IMR-90 (cell line): ENCODE results near the gene POR. TPM values are rescaled to one million over a fixed set of nuclear protein-coding genes. Genes with fewer than 3 reads are reported as not detected.

Source experiments
- ATAC-seq: fragments of 200-7000 bp; cut with Tn5 transposase; 2 replicates; pipeline ENCODE4 v1.9.1; 2020; ENCODE audit warnings: low read depth, mild to moderate bottlenecking, moderate library complexity
- BruUV-seq: library from RNA; stranded (reverse); fragments of 400-500 nt; replicated peaks from 2 replicates; lab custom pipeline; 2021; lab: Mats Ljungman, UMichigan
- CTCF ChIA-PET: fragments of 300-600 bp; formaldehyde crosslinking; extraction: SDS; loops from one replicate; lab custom pipeline; 2021; ENCODE audit warnings: antibody characterized with exemption; lab: Yijun Ruan, JAX
- POLR2A ChIA-PET: fragments of 300-600 bp; sonication (Branson Sonifier 250); formaldehyde crosslinking; loops from one replicate; lab custom pipeline; 2022; ENCODE audit warnings: antibody characterized with exemption; ENCODE audit not compliant: unreplicated experiment; lab: Charles Lee
- DNase-seq: peaks from one replicate; pipeline ENCODE4 v3.0.0; 2013
- H2AFZ ChIP-seq: replicated peaks from 2 replicates; pipeline ENCODE3; 2013; ENCODE audit warnings: low read length, mild to moderate bottlenecking; ENCODE audit not compliant: poor library complexity
- H2AK5ac ChIP-seq: 2 replicates; pipeline ENCODE4 v1.6.1; 2013; ENCODE audit warnings: low read depth, low read length, inconsistent platforms
- H2AK9ac ChIP-seq: replicated peaks from 2 replicates; pipeline ENCODE3; 2013; ENCODE audit warnings: mild to moderate bottlenecking, low read depth, low read length, moderate library complexity; ENCODE audit not compliant: poor library complexity
- H2BK120ac ChIP-seq: 2 replicates; pipeline ENCODE4 v1.6.1; 2013; ENCODE audit warnings: low read depth, low read length, inconsistent platforms
- H2BK15ac ChIP-seq: 3 replicates; pipeline ENCODE4 v1.6.1; 2013; ENCODE audit warnings: low read depth, low read length, inconsistent platforms
- H2BK20ac ChIP-seq: 2 replicates; pipeline ENCODE4 v1.6.1; 2013; ENCODE audit warnings: low read depth, mild to moderate bottlenecking, inconsistent platforms, low read length, moderate library complexity
- H2BK5ac ChIP-seq: 2 replicates; pipeline ENCODE4 v1.6.1; 2013; ENCODE audit warnings: mild to moderate bottlenecking, low read depth, low read length, inconsistent platforms; ENCODE audit not compliant: poor library complexity, severe bottlenecking
- H3K14ac ChIP-seq: replicated peaks from 2 replicates; pipeline ENCODE4 v1.6.1; 2013; ENCODE audit warnings: low read depth, low read length, inconsistent platforms
- H3K18ac ChIP-seq: 2 replicates; pipeline ENCODE4 v1.6.1; 2013; ENCODE audit warnings: low read depth, low read length, control low read depth
- H3K23ac ChIP-seq: 2 replicates; pipeline ENCODE4 v1.6.1; 2013; ENCODE audit warnings: low read depth, low read length, inconsistent platforms
- H3K27ac ChIP-seq: 2 replicates; pipeline ENCODE4 v1.5.1; 2013; ENCODE audit warnings: mild to moderate bottlenecking, control low read depth, low read length; ENCODE audit not compliant: insufficient read depth
- H3K27me3 ChIP-seq: 2 replicates; pipeline ENCODE4 v1.6.1; 2013; ENCODE audit warnings: low read length; ENCODE audit not compliant: control insufficient read depth, insufficient read depth
- H3K36me3 ChIP-seq: 2 replicates; pipeline ENCODE4 v1.6.1; 2013; ENCODE audit warnings: low read length, mixed read lengths; ENCODE audit not compliant: control insufficient read depth, insufficient read depth
- H3K4ac ChIP-seq: 2 replicates; pipeline ENCODE4 v1.6.1; 2013; ENCODE audit warnings: low read depth, low read length, inconsistent platforms
- H3K4me1 ChIP-seq: 2 replicates; pipeline ENCODE4 v1.6.1; 2013; ENCODE audit warnings: low read length, mixed read lengths; ENCODE audit not compliant: control insufficient read depth, insufficient read depth
- H3K4me2 ChIP-seq: 2 replicates; pipeline ENCODE4 v1.6.1; 2013; ENCODE audit warnings: low read depth, mild to moderate bottlenecking, control low read depth, low read length, moderate library complexity
- H3K4me3 ChIP-seq: 2 replicates; pipeline ENCODE4 v1.5.1; 2013; ENCODE audit warnings: low read depth, mild to moderate bottlenecking, control low read depth, low read length, moderate library complexity; ENCODE audit not compliant: insufficient read depth
- H3K56ac ChIP-seq: 2 replicates; pipeline ENCODE4 v1.6.1; 2013; ENCODE audit warnings: low read length, inconsistent platforms; ENCODE audit not compliant: insufficient read depth; ENCODE audit errors: extremely low read depth
- H3K79me1 ChIP-seq, 2 experiments: 2 replicates each; pipeline ENCODE4 v1.6.1; 2013; ENCODE audit warnings: low read length in 2 of 2, inconsistent platforms in 1 of 2, low read depth in 1 of 2
- H3K9ac ChIP-seq: 2 replicates; pipeline ENCODE4 v1.6.1; 2013; ENCODE audit warnings: low read depth, low read length, control low read depth
- H3K9me1 ChIP-seq: 2 replicates; pipeline ENCODE4 v1.6.1; 2013; ENCODE audit warnings: low read length, inconsistent platforms; ENCODE audit not compliant: insufficient read depth
- H3K9me3 ChIP-seq: 2 replicates; pipeline ENCODE4 v1.6.1; 2013; ENCODE audit warnings: low read length; ENCODE audit not compliant: control insufficient read depth, insufficient read depth
- H4K20me1 ChIP-seq: 2 replicates; pipeline ENCODE4 v1.6.1; 2013; ENCODE audit warnings: low read length, inconsistent platforms; ENCODE audit not compliant: insufficient read depth
- H4K5ac ChIP-seq: 2 replicates; pipeline ENCODE4 v1.6.1; 2013; ENCODE audit warnings: mild to moderate bottlenecking, low read depth, low read length, control low read depth
- H4K8ac ChIP-seq, 2 experiments: 2 replicates each; pipeline ENCODE4 v1.6.1; 2013; ENCODE audit warnings: low read depth in 2 of 2, low read length in 2 of 2, control low read depth in 1 of 2, inconsistent platforms in 1 of 2
- H4K91ac ChIP-seq: 2 replicates; pipeline ENCODE4 v1.6.1; 2013; ENCODE audit warnings: low read depth, low read length, inconsistent platforms; ENCODE audit not compliant: insufficient read depth
- CEBPB ChIP-seq: IDR thresholded peaks from 2 replicates; pipeline ENCODE4 v1.6.1; 2012; ENCODE audit warnings: low read depth, low read length, improper control_type of control experiment
- CHD1 ChIP-seq: IDR thresholded peaks from 2 replicates; pipeline ENCODE4 v1.6.1; 2012; ENCODE audit warnings: low read depth, low read length, improper control_type of control experiment
- FOS ChIP-seq: fragments of 150-350 bp; IDR thresholded peaks from 2 replicates; pipeline ENCODE4 v1.6.1; 2016; ENCODE audit warnings: low read depth, low read length
- MAZ ChIP-seq: IDR thresholded peaks from 2 replicates; pipeline ENCODE4 v1.6.1; 2012; ENCODE audit warnings: low read depth, mild to moderate bottlenecking, low read length, improper control_type of control experiment, moderate library complexity, borderline replicate concordance
- MXI1 ChIP-seq: IDR thresholded peaks from 2 replicates; pipeline ENCODE4 v1.6.1; 2012; ENCODE audit warnings: low read depth, mild to moderate bottlenecking, low read length, moderate library complexity, borderline replicate concordance
- NFE2L2 ChIP-seq: fragments of 150-350 bp; IDR thresholded peaks from 2 replicates; pipeline ENCODE4 v1.6.1; 2016; ENCODE audit warnings: low read depth, mild to moderate bottlenecking, low read length
- POLR2A ChIP-seq: IDR thresholded peaks from 2 replicates; pipeline ENCODE4 v1.6.1; 2012; ENCODE audit warnings: mild to moderate bottlenecking, low read depth, low read length
- RAD21 ChIP-seq: IDR thresholded peaks from 2 replicates; pipeline ENCODE4 v1.6.1; 2012; ENCODE audit warnings: low read length, improper control_type of control experiment
- RCOR1 ChIP-seq: IDR thresholded peaks from 2 replicates; pipeline ENCODE4 v1.6.1; 2012; ENCODE audit warnings: mild to moderate bottlenecking, low read length, improper control_type of control experiment; ENCODE audit not compliant: insufficient replicate concordance
- RFX5 ChIP-seq: IDR thresholded peaks from 2 replicates; pipeline ENCODE4 v1.8.0; 2012; ENCODE audit warnings: low read depth, mild to moderate bottlenecking, low read length, moderate library complexity
- SMC3 ChIP-seq: fragments of 150-350 bp; IDR thresholded peaks from 2 replicates; pipeline ENCODE4 v1.6.1; 2016; ENCODE audit warnings: low read depth, mild to moderate bottlenecking, antibody characterized with exemption, low read length, moderate library complexity
- WGBS, 2 experiments: methylation state at CpG; one replicate each; pipeline versions ENCODE4 v1.1.5 to v1.1.7; 2013; ENCODE audit warnings: missing lambda C conversion rate in 2 of 2; ENCODE audit not compliant: insufficient read length in 1 of 2; ENCODE audit errors: extremely low coverage in 2 of 2; 5-methylcytosine and 5-hydroxymethylcytosine counted together
- dilution Hi-C: fragments of 300-500 bp; cut with HindIII; formaldehyde crosslinking; loops from one replicate; pipeline ENCODE4 v1.14.3; 2018; ENCODE audit warnings: low sequenced_read_pairs; ENCODE audit not compliant: unreplicated experiment
- in situ Hi-C: fragments of 300-500 bp; cut with MboI; formaldehyde crosslinking; loops from 3 replicates; pipeline ENCODE4 v1.14.3; 2019; ENCODE audit warnings: low sequenced_read_pairs, inconsistent platforms, mixed read lengths
- intact Hi-C: fragments of 100-400 bp; cut with micrococcal nuclease; formaldehyde crosslinking; loops from 2 replicates; pipeline ENCODE4 v1.10.0; 2022
- polyA plus RNA-seq, 3 experiments: library from polyadenylated mRNA; depleted of rRNA; stranded (reverse); fragments of >200 nt; gene quantifications; 2 replicates each; pipeline ENCODE4 v1.2.3, GENCODE V29; 2012; ENCODE audit warnings: low replicate concordance in 1 of 3
- total RNA-seq: library from RNA; depleted of rRNA; stranded (reverse); fragments of >200 nt; gene quantifications from 2 replicates; pipeline ENCODE4 v1.2.3, GENCODE V29; 2012
- TF ChIP-seq, protein P1 (sequence below): conservative IDR thresholded peaks from 2 replicates; pipeline ENCODE4 v1.5.1; 2012; ENCODE audit warnings: mild to moderate bottlenecking, low read depth, low read length, improper control_type of control experiment
- TF ChIP-seq, protein P2 (sequence below): fragments of 150-350 bp; IDR thresholded peaks from 2 replicates; pipeline ENCODE4 v1.6.1; 2016; ENCODE audit warnings: low read depth, mild to moderate bottlenecking, low read length, moderate library complexity, borderline replicate concordance

Gene POR
- total and polyA plus RNA-seq, 2 of the 4 experiments (the other 2 are of a cell fraction): 25.5 to 42.2 TPM

- Histone ChIP-seq H3K27me3 (no peaks in the 10 kb centered on the region), H3K4me2 (no peak overlapping the region), H2BK15ac (peak overlapping the region; percentile 82; the same call in 1 of the 3 replicates), H4K5ac (no peak overlapping the region; the same call in 1 of the 2 replicates), H3K9ac (no peak overlapping the region), H3K27ac (peak overlapping the region; percentile 61; the same call in 1 of the 2 replicates), H3K56ac (no peak overlapping the region), H2BK5ac (peak overlapping the region; percentile 69), H2AK9ac (peak overlapping the region; percentile 44), H3K9me1 (peaks cover 22% of the 10 kb centered on the region), H2BK120ac (peak overlapping the region; percentile 69), H4K8ac (peak overlapping the region in 1 of 2 experiments; percentile 10; a peak in 1 of 4 replicates), H3K79me1 (peaks cover 0 to 20% of the 10 kb centered on the region in 2 experiments; a peak in 2 of 4 replicates), H3K9me3 (no peaks in the 10 kb centered on the region), H2AK5ac (peak overlapping the region; percentile 94), H3K4ac (peak overlapping the region; percentile 79), H4K91ac (peak overlapping the region; percentile 79), H3K14ac (peak overlapping the region; percentile 66), H3K23ac (no peak overlapping the region), H3K18ac (peak overlapping the region; percentile 84; the same call in 1 of the 2 replicates), H4K20me1 (0 out of 2 replicates have a peak, but pooled peaks cover 4% of the 10 kb centered on the region), H3K4me3 (no peak overlapping the region), H3K36me3 (peaks cover 8% of the 10 kb centered on the region), H3K4me1 (peaks cover 20% of the 10 kb centered on the region), H2BK20ac (peak overlapping the region; percentile 76), H2AFZ (no peak overlapping the region)
- no peak for ATAC-seq
- dilution Hi-C loops: no loop called here
- WGBS, 2 experiments: 92% methylated on average over 4 of the region's 11 CpGs; no CpG with 5 or more reads in 1 of the 2 experiments
- intact Hi-C loops: loop anchor here (5.0 to 10.0 kb wide), 2 partner anchors 95 to 233 kb away; partner anchors contain the start of gene POR
- in situ Hi-C loops: no loop called here
- BruUV-seq: no TSS peak
- no peak for DNase-seq
- ChIA-PET POLR2A (no interaction called here), CTCF (interaction anchor here (0.6 to 2.6 kb wide), 2 partner anchors 9 to 10 kb away, joined by 4 to 9 read pairs; no protein-coding TSS in a partner anchor)
- no peak for TF ChIP-seq FOS
- TF ChIP-seq RFX5: no peak
- no peak for TF ChIP-seq NFE2L2
- TF ChIP-seq POLR2A: no peak
- no peak for TF ChIP-seq RAD21
- TF ChIP-seq, protein P1, sequence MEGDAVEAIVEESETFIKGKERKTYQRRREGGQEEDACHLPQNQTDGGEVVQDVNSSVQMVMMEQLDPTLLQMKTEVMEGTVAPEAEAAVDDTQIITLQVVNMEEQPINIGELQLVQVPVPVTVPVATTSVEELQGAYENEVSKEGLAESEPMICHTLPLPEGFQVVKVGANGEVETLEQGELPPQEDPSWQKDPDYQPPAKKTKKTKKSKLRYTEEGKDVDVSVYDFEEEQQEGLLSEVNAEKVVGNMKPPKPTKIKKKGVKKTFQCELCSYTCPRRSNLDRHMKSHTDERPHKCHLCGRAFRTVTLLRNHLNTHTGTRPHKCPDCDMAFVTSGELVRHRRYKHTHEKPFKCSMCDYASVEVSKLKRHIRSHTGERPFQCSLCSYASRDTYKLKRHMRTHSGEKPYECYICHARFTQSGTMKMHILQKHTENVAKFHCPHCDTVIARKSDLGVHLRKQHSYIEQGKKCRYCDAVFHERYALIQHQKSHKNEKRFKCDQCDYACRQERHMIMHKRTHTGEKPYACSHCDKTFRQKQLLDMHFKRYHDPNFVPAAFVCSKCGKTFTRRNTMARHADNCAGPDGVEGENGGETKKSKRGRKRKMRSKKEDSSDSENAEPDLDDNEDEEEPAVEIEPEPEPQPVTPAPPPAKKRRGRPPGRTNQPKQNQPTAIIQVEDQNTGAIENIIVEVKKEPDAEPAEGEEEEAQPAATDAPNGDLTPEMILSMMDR: no peak
- TF ChIP-seq, protein P2, sequence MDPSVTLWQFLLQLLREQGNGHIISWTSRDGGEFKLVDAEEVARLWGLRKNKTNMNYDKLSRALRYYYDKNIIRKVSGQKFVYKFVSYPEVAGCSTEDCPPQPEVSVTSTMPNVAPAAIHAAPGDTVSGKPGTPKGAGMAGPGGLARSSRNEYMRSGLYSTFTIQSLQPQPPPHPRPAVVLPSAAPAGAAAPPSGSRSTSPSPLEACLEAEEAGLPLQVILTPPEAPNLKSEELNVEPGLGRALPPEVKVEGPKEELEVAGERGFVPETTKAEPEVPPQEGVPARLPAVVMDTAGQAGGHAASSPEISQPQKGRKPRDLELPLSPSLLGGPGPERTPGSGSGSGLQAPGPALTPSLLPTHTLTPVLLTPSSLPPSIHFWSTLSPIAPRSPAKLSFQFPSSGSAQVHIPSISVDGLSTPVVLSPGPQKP: no peak
- TF ChIP-seq SMC3: no peak
- no peak for TF ChIP-seq CEBPB
- no peak for TF ChIP-seq MXI1
- no peak for TF ChIP-seq MAZ
- TF ChIP-seq CHD1: no peak
- TF ChIP-seq RCOR1: no peak
These were observed 95.0 kb downstream of the POR start for GRCh38 chr7:76009672-76010600.
